ENCODE data around the gene MLLT1.

DNA sequence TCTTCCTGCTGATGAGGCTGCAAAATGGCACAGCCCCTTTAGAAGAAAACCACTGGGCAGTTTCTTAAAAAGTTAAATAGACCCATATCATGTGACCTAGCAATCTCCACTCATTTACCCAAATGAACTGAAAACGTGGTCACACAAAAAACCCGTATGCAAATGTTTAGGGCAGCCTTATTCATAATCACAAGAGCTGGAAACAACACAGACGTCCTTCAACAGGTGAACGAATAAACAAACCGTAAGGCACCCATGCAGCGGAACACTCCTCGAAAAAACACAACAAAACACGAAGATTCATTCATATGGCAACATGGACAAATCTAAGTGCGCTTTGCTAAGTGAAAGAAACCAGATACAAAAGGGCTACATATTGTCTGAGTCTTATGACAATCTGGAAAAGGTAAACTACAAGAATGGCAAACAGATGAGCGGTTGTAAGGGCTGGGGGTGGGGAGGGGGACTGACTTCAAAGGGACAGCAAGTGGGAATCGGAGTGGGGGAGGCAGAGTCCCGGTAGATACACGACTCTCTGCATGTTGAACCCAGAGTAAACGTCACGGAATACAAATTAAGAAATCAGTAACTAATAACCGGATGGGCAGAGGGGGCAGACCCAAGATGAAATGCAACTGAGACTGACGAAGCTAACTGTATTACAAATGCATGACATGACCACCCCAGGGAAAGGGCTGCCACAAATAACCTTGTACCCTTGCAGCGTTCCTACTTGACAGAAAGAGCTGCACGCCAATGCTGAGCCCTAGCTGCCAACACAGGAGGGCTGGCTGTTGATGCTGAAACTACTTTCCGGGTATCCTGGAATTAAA lies 33.4 kb downstream of the MLLT1 start:
- TF ChIP-seq, protein P1, sequence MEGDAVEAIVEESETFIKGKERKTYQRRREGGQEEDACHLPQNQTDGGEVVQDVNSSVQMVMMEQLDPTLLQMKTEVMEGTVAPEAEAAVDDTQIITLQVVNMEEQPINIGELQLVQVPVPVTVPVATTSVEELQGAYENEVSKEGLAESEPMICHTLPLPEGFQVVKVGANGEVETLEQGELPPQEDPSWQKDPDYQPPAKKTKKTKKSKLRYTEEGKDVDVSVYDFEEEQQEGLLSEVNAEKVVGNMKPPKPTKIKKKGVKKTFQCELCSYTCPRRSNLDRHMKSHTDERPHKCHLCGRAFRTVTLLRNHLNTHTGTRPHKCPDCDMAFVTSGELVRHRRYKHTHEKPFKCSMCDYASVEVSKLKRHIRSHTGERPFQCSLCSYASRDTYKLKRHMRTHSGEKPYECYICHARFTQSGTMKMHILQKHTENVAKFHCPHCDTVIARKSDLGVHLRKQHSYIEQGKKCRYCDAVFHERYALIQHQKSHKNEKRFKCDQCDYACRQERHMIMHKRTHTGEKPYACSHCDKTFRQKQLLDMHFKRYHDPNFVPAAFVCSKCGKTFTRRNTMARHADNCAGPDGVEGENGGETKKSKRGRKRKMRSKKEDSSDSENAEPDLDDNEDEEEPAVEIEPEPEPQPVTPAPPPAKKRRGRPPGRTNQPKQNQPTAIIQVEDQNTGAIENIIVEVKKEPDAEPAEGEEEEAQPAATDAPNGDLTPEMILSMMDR (IDR thresholded peaks at IDR 0.05 in 8 of 11, conservative IDR thresholded peaks at IDR 0.05 in 3 of 11): no peak
- no peak for TF ChIP-seq POLR2A (IDR thresholded peaks at IDR 0.05)
- TF ChIP-seq POLR2AphosphoS5 (IDR thresholded peaks at IDR 0.05): no peak
